NB4 (cell line): Measurements from ENCODE around the gene GPR158.

Source experiments
- DNase-seq: peaks from one replicate; pipeline ENCODE4 v3.0.0; 2010; ENCODE audit warnings: low read depth
- H3K4me3 ChIP-seq: one replicate; pipeline ENCODE4 v1.5.1; 2011; ENCODE audit warnings: mild to moderate bottlenecking, low read depth, low read length, moderate library complexity
- CTCF ChIP-seq: IDR thresholded peaks from one replicate; pipeline ENCODE4 v1.5.1; 2012; ENCODE audit warnings: low read depth, low read length
- MYC ChIP-seq: IDR thresholded peaks from 2 replicates; pipeline ENCODE4 v1.6.1; 2011; ENCODE audit warnings: low read depth, low read length
- POLR2A ChIP-seq: IDR thresholded peaks from 2 replicates; pipeline ENCODE4 v1.6.1; 2011; ENCODE audit warnings: mild to moderate bottlenecking; ENCODE audit not compliant: insufficient read length; ENCODE audit errors: extremely low read depth
- TF ChIP-seq, protein P1 (sequence below): IDR thresholded peaks from 2 replicates; pipeline ENCODE4 v1.6.1; 2011; ENCODE audit warnings: low read depth, low read length

GPR158 gene

GRCh38 chr10:25493122-25493893 lies 318.5 kb downstream of the GPR158 start:
- H3K4me3 ChIP-seq = no peak overlapping the region
- DNase-seq = no peak
- TF ChIP-seq MYC (no peak), CTCF (no peak), POLR2A (no peak)
- TF ChIP-seq, protein P1, sequence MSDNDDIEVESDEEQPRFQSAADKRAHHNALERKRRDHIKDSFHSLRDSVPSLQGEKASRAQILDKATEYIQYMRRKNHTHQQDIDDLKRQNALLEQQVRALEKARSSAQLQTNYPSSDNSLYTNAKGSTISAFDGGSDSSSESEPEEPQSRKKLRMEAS = no peak

DNA sequence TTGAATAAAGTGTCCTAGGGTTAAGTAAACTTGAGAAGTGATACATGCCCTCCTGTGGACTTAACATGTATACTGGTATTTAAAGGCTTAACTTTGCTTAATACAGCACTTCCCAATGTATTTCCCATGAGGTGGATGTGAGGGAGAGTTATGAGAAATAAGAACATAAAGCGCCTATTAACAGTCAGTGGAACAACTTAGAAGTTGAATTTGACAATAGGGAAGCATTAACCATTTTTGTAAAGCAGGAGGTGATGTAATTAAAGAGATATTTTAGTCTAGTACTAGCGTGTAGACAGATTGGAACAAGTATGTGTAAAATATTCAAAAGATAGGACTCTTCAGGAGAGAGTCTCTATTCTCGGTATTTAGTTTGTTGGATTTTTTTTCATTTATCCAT lies 322.4 kb downstream of the GPR158 start:
- DNase-seq = no peak
- TF ChIP-seq POLR2A = no peak
- TF ChIP-seq CTCF = no peak
- no peak for TF ChIP-seq MYC
- TF ChIP-seq, protein P1 = no peak
- no peak overlapping the region for H3K4me3 ChIP-seq

DNA sequence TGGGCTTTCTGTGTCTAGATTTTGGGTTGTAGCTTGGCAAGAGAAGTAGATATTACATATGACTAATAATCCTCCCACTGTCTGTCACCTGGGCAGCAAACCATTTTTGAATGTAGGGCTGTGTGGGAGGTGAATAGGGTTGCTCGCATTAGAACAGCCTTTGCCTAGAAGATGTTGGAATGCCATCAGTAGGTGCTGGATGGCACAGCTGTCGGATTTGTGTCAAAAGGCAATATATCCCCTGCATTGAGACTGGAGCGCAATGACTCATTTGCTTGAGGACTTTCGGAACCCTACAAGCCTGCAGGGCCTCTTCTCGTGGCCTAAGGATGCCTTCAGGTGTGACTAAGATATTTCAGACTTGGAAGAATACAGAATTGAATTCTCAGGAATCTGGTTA lies 323.8 kb downstream of the GPR158 start:
- H3K4me3 ChIP-seq = no peak overlapping the region
- no peak for DNase-seq
- TF ChIP-seq, protein P1 = no peak
- TF ChIP-seq MYC = no peak
- no peak for TF ChIP-seq POLR2A
- TF ChIP-seq CTCF = no peak

DNA sequence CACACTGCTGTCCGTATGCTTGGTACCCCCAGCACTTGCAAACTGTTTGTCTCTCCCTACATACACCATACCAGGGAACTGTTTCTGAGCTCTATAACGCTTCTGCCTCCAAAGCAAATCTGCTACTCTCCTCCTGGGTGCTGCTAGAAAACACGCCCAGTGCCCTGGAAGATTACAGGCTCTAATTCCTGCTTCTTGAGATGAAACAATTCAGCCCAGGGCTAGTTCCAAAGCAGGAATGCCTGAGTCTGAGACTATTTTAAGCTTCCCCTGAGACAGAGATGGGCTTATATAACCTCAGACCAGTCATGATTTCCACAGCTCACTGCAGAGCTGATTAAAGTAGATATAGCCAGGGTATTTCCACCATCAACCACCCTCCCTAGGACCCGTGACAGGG lies 327.1 kb downstream of the GPR158 start:
- no peak for TF ChIP-seq CTCF
- TF ChIP-seq, protein P1 = no peak
- TF ChIP-seq POLR2A = no peak
- no peak for TF ChIP-seq MYC
- H3K4me3 ChIP-seq = no peak overlapping the region
- DNase-seq = no peak

- H3K4me3 ChIP-seq = no peak overlapping the region
- TF ChIP-seq CTCF (no peak), MYC (no peak), POLR2A (no peak)
- TF ChIP-seq, protein P1 = no peak
- no peak for DNase-seq
Measured at GRCh38 chr10:25502453-25502852, 327.7 kb downstream of the GPR158 start.
